Measurements from ENCODE around the gene LBHD2.
"Not testable (repeated sequence)": the region's sequence is repeated elsewhere in the genome, so short reads cannot be mapped to it uniquely, and the experiment has no call there.

Gene LBHD2

GRCh38 chr14:103107455-103107854, 23.4 kb downstream of the LBHD2 start:
- DNase-seq: no peak

GRCh38 chr14:103107941-103108748, 24.1 kb downstream of the LBHD2 start:
- DNase-seq: no peak

- no peak for DNase-seq
Observed at GRCh38 chr14:103108749-103109207, 24.8 kb downstream of the LBHD2 start.

GRCh38 chr14:103109535-103110441, 25.8 kb downstream of the LBHD2 start:
- no peak for DNase-seq

DNA sequence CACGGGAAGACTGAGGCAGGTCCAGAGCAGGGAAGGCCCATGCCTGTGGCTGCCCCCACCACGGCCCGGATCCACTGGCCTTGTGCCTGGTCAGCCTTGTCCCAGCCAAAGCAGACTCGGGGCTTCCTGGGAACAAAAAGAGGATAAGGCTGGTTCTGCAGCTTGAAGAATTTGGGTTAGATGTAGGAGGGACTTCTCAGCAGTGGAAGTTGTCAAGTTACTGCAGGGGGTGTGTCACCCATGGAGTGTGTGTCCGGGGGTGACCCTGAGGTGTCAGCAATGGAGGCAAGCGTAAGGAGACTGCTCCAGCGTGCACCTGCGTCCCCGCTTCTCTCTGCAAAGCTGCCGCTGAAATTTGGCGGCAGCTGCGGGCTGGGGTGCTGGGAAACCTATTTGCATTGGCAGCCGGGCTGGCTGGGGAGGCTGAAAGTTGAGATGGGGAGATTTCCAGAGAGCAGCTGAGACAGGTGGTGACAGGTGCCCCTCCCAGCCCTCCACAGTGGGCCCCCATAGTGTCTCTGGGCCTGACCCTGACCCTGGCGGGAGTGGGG, 26.7 kb downstream of the LBHD2 start:
- DNase-seq: no peak

DNA sequence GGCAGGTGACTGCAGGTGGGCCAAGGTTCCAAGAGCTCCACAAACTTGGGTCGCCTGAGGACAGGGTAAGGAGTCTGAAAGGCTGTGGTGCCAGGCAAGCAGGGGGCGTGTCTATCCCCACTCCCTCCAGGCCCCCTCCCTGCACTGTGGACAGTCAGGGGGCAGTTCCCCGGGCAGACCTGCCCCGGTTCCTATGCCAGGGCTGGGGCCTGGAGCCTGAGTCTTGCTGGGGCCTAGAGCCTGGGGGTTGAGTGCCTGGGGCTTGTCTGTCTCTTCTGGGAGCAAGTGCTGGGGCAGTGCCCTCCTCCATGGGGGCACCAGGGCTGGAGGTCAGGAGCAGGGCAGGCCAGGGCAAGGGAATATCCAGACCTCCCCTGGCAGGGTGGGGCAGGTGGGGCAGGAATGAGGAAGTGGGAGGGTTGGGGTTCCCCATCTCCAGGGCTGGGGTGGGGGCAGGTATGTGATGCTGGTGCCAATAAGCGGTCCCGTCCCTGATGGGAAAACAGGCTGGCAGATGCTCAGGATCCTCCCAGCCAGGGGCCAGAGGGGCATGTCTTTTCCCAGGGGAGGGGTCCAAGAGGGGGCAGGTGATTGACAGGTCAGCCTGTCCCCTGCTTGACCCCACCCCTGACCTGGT, 27.3 kb downstream of the LBHD2 start:
- DNase-seq: no peak

GRCh38 chr14:103112400-103113243, 28.6 kb downstream of the LBHD2 start:
- DNase-seq: no peak

DNA sequence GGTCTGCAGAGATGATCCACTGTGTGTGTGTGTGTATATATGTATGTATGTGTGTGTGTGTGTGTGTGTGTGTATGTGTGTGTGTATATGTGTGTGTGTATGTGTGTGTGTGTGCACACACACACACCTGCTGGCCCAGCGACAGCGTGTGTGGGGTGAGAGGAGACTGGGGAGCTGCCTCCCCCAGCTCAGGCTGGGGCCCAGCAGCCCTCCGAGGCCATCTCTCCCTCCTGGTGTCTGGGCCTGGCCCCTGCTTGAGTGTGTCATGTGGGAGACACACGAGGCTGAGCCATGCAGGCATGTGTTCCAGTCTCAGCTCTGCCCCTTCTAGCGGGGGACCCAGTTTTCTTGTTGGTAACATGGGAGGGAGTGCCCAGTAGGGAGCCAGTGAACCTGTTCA, 29.3 kb downstream of the LBHD2 start:
- DNase-seq: no peak

- DNase-seq: no peak
Observed at GRCh38 chr14:103113774-103114173, 29.8 kb downstream of the LBHD2 start.

GRCh38 chr14:103115086-103115679, 31.2 kb downstream of the LBHD2 start:
- DNase-seq: not testable (repeated sequence)

DNA sequence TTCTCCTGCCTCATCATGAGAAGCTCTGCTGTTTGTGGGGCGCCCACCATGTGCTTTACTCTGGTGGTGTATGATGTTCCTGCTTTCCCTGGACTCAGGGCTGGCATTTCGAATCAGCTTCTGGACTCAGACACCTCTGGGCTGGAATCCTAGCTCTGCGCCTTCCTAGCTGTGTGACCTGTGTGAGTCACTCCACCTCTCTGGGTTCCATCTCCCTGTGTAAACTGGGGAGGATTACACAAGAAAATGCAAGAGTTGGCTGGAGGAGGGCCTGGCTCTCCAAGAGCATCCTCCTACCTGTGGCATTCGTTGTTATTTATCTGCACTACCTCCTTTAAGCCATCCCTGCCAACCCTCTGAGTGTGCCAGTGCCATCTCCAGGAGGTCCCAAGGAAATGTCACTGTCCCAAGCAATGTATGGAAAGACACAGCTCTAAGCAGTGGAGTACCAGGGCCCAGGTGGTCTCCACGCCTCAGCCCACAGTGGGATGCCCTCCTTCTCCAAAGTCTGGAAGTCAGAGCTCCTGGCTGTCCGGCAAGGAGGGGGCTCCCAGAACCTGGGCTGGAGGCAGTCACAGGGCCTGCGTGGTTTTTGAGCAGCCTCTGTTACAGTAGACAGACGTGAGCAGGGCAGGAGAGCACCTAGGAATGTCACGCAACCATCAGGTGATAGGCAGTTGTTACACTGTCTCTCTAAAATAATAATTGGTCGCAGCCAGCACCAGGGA, 32.0 kb downstream of the LBHD2 start:
- DNase-seq: no peak

- DNase-seq: no peak
Observed at GRCh38 chr14:103116636-103117035, 32.6 kb downstream of the LBHD2 start.

GRCh38 chr14:103117499-103117898, 33.5 kb downstream of the LBHD2 start:
- not testable (repeated sequence) for DNase-seq

GRCh38 chr14:103118018-103118662, 34.1 kb downstream of the LBHD2 start:
- no peak for DNase-seq

GRCh38 chr14:103118663-103119404, 34.8 kb downstream of the LBHD2 start:
- no peak for DNase-seq

DNA sequence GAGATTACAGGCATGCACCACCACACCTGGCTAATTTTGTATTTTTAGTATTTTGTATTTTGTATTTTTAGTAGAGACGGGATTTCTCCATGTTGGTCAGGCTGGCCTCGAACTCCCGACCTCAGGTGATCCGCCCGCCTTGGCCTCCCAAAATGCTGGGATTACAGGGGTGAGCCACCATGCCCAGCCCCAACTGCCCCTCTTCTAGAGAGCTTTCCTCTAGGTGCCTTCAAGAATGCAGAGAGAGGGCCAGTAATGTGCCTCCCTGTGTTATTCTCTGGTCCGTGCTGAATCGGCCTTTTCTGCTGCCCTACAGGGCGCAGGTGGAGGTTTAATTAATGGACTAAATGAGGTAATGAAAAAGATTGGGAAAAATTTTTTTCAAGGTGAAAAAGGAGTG, 35.5 kb downstream of the LBHD2 start:
- DNase-seq: not testable (repeated sequence)

DNA sequence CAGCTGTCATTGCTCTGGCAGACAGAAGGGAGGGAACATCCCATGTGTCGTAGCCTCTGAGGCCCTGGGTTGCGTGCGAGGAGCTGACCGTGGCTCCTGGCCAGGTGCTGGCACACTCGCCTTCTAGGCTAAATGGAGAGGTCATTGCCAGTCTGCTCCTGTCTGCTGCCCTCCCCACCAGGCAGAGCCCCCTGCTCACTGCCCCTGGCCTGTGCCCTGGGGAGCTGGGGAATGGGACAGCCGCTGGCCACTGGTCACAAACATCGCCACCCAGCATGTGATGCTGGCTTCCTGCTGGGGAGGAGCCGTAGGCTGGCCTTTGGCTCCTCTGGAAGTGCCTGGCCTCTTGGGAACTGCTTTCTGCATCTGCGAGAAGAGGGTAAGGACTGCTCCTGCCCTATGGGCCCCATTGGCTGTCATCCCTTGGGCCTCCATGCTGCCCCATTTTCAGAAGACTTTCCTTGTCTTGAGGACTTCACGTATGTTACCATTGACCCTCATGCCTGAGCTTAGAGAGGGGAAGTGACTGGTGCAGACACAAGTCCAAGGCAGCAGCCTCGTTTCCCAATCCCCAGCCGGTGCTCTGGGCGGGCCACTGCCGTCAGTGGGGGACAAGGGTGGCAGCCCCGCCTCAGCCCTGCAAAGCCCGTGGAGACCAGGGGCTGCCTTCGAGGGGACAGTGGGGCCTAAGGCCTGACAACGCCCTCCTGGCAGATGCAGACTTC, 37.3 kb downstream of the LBHD2 start:
- DNase-seq: no peak

- DNase-seq: peak; percentile 76
Observed at GRCh38 chr14:103121846-103122584, 38.0 kb downstream of the LBHD2 start.

Data from NCI-H146 (cell line).